GM23248 (cell line): ENCODE results near the gene SUPT3H.

Source experiments
- EZH2 ChIP-seq: fragments of 200-600 bp; sonication (generic); IDR thresholded peaks from 2 replicates; pipeline ENCODE4 v1.6.1; 2018; ENCODE audit warnings: antibody characterized with exemption, mild to moderate bottlenecking; ENCODE audit not compliant: insufficient read depth, poor library complexity, severe bottlenecking
- EZH2phosphoT487 ChIP-seq: fragments of 200-600 bp; sonication (generic); IDR thresholded peaks from 2 replicates; pipeline ENCODE4 v1.6.1; 2018; ENCODE audit warnings: antibody characterized with exemption, moderate library complexity, mild to moderate bottlenecking, low read depth; ENCODE audit not compliant: insufficient read depth

- TF ChIP-seq EZH2 (no peak), EZH2phosphoT487 (no peak)
Measured at GRCh38 chr6:44897316-44897715, 480.4 kb downstream of the SUPT3H start.
